ENCODE measurements around the gene SLC35G1. TPM values are rescaled to one million over a fixed set of nuclear protein-coding genes. Genes with fewer than 3 reads are reported as not detected.

Gene SLC35G1
- total and polyA plus RNA-seq, 5 experiments from 2014 or later = 2.3 to 6.4 (median 3.9) TPM

DNA sequence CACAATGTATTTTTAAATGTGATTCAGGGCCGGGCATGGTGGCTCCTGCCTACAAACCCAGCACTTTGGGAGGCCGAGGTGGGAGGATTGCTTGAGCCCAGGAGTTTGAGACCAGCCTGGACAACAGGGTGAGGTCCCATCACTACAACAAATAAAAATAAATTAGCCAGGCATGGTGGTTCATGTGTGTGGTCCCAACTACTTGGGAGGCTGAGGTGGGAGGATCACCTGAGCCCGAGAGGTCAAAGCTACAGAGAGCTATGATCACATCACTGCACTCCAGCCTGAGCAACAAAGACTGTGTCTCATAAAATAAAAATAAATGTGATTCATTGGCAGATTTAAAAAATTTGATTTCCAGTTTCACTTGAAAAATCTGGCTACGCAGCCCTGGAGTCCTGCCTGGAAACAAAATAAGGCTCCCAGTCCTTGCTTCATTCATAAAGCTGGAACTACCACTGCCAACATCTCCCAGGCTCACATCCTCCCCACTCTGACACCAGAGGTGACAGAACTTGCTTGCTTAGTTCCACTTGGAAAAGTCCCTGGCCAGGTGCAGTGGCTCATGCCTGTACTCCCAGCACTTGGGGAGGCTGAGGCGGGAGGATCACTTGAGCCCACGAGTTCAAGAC lies 27.9 kb upstream of the SLC35G1 start:
- Mint-ChIP-seq H3K4me3 (no peak overlapping the region), H3K27ac (no peak overlapping the region), H3K27me3 (peaks cover 8 to 27% (median 12%) of the 10 kb centered on the region in 5 donors), H3K9me3 (no peaks in the 10 kb centered on the region), H3K36me3 (no peaks in the 10 kb centered on the region), H3K4me1 (no peaks in the 10 kb centered on the region)
- ATAC-seq (no peak), DNase-seq (no peak)
- POLR2A ChIA-PET = no interaction called here

DNA sequence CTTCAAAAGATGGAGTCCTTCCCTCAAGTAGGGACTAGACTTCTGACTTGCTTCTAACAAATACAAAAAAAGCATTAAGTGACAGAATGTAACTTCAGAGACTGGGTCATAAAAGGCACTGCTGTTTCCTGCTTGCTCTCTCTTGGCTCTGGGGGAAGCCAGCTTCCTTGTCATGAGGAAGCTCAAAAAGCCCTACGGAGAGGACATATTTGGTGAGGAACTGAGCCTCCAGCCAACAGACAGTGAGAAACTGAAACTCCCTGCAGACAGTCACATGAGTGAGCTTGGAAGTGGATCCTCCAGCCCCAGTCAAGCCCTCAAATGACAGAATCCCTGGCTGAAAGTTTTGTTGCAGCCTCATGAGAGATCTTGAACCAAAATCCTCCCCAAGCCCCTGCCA lies 26.3 kb upstream of the SLC35G1 start:
- no peak overlapping the region for H3K27ac Mint-ChIP-seq

DNA sequence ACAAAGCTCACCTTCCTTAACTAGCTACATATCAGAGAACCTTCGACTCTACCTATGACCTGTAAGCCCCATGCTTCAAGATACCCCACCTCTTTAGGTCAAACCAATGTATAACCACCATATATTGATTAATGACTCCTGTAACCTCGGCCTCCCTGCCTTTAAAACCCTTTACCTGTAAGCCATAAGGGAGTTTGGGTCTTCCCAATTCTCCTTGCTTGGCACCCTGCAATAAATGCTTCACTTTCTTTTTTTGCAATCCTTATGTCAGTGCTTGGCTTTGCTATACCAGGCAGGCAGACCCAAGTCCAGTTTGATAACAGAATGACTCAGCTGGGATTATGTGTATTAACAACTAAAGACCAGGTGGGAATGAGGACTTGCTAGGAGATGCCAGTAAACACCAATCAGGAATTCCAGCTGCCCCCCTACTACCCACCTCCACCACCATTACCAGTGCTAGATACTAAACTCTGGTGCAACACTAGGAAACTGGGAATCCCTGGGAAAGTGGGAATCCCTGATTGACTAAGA lies 22.0 kb upstream of the SLC35G1 start:
- H3K4me1 Mint-ChIP-seq = no peaks in the 10 kb centered on the region
- DNase-seq (no peak), ATAC-seq (no peak)
- H3K27ac Mint-ChIP-seq = peak overlapping the region in 1 of 10 donors; percentile 20
- peaks cover 0 to 2% (median 0%) of the 10 kb centered on the region in 9 donors for H3K9me3 Mint-ChIP-seq
- no peaks in the 10 kb centered on the region for H3K36me3 Mint-ChIP-seq
- POLR2A ChIA-PET = no interaction called here
- H3K4me3 Mint-ChIP-seq = no peak overlapping the region
- peaks cover 29 to 74% (median 34%) of the 10 kb centered on the region in 5 donors for H3K27me3 Mint-ChIP-seq

More for the DNA sequence above, 26.3 kb upstream of the SLC35G1 start:
- DNase-seq (no peak), ATAC-seq (no peak)
- Mint-ChIP-seq H3K4me1 (no peaks in the 10 kb centered on the region), H3K27me3 (peaks cover 10 to 43% (median 19%) of the 10 kb centered on the region in 5 donors), H3K36me3 (no peaks in the 10 kb centered on the region), H3K4me3 (no peak overlapping the region), H3K9me3 (no peaks in the 10 kb centered on the region)
- POLR2A ChIA-PET = no interaction called here

DNA sequence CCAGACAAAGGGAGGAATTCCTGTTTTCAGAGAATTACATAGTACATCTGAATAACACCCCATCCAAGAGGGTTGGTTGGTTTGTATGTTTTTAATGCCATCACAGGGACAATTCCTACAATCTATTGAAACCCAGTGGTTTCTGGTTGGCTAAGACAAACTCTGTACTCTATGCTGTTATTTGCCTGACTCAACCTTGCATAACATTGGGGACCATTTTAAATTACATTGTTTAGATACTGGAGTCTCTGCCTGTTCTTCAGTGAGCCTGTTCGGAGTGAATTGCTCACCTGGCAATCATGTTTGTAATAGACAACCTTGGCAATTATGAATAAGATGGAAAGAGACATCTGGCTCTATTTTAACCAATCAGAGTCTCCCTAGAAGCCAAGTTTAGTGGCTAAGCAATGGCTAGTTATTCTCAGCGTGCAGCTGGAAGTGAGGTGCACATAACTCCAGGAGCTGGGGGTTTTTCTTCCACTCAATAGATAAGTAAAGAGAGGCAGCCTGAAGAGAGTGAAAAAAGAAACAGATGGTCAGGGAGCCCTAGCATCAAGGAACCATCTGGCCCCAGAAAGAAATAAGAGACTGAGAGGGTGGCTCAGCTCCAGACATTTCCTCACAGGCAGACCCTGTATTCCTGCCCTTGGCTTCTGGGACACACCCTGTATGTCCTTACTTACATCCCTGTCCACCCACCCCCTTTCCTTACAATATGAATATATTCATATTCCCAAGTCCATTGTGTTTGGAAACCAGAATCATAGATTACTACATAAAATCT lies 21.2 kb upstream of the SLC35G1 start:
- Mint-ChIP-seq H3K27ac (no peak overlapping the region), H3K4me1 (no peaks in the 10 kb centered on the region), H3K27me3 (peaks cover 25 to 67% (median 37%) of the 10 kb centered on the region in 5 donors), H3K36me3 (no peaks in the 10 kb centered on the region), H3K9me3 (peaks cover 0 to 2% (median 0%) of the 10 kb centered on the region in 9 donors), H3K4me3 (no peak overlapping the region)
- ATAC-seq (no peak), DNase-seq (no peak)
- POLR2A ChIA-PET = no interaction called here

DNA sequence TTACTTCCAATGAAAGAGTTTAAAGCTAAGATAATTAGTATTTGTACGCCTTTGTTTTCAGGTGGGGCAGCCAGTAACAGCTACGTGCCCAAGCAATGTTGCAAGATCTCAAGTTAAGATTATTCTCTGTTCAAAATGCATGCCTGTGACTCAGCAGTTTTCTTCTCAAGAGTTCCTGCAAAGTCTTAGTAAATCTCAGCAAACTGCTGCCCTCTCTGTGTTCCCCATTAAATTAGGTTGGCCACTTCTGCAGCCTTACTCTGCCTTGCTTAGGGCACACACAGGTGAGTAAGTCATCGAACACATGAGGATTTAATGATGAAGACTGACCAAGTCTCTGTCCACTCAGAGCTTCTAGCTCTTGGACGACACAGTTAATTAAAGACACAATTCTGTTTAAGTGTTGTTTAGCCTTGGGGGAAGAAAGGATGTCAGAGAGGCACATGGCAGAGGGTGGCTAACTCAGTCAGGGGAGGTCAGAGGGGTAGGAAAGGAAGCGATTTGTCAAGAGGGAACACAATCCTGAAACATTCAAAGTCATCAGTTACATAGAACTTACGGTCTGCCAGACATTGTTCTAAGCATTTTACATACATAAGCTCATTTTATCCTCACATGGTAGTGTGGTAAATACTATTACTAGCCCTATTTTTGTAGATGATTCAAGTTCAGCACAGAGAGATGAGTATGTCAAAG lies 20.2 kb upstream of the SLC35G1 start:
- Mint-ChIP-seq H3K4me3 (no peak overlapping the region), H3K4me1 (no peaks in the 10 kb centered on the region), H3K27ac (no peak overlapping the region), H3K36me3 (no peaks in the 10 kb centered on the region), H3K9me3 (peaks cover 0 to 2% (median 0%) of the 10 kb centered on the region in 9 donors), H3K27me3 (peaks cover 20 to 60% (median 33%) of the 10 kb centered on the region in 5 donors)
- POLR2A ChIA-PET = no interaction called here
- ATAC-seq (no peak), DNase-seq (no peak)

DNA sequence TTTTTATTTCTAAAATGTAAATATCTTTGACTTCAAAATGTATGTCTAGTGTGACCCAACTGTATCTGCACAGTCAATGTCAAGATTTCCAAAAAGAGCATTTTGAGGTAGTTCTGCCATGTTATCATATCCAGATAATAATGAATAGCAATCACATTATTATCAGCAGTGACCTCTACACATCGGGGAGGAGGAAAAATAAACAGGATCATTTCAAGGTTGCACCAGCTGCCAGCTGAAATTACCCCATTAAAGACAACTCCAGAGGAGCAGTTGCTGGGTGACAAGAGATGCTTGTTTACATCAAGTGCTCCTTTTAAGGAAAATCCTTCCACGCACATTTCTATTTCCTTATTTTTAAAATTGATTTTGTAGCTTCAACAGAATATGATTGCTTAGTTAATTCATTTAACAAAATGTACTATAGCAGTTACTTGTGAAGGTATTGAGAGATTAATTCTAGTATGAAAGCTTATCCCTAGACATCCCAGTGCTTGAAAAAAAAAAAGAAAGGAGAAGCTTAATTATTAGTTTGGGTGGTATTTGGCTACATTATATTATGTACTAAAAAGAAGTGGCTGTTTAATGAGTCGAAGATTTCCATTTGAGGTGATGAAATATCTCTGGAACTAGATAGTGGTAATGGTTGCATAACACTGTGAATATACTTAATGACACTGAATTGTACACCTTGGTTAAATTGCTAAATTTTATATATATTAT lies 19.3 kb upstream of the SLC35G1 start:
- Mint-ChIP-seq H3K27ac (no peak overlapping the region), H3K36me3 (no peaks in the 10 kb centered on the region), H3K4me3 (no peak overlapping the region), H3K4me1 (no peaks in the 10 kb centered on the region), H3K9me3 (peaks cover 0 to 2% (median 0%) of the 10 kb centered on the region in 9 donors), H3K27me3 (peaks cover 19 to 58% (median 33%) of the 10 kb centered on the region in 5 donors)
- POLR2A ChIA-PET = no interaction called here
- DNase-seq (no peak), ATAC-seq (no peak)

DNA sequence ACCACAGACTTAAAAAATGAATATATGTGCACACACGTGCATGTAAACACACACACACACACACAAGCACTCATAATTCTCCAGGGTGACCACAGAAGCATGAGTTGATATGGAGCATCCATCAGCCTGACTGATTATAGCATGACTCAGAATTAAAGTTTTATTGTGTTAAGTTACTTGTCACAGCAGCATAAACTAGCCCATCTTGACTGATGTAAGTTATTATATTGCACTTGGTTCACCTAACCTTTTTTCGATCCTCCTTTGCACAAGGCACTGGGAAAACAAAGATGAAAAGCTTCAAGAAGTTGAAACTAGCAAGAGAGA lies 18.8 kb upstream of the SLC35G1 start:
- no peak for DNase-seq
- H3K27ac Mint-ChIP-seq = no peak overlapping the region
- no peaks in the 10 kb centered on the region for H3K4me1 Mint-ChIP-seq
- peaks cover 19 to 58% (median 31%) of the 10 kb centered on the region in 5 donors for H3K27me3 Mint-ChIP-seq
- ATAC-seq = no peak
- POLR2A ChIA-PET = no interaction called here
- H3K4me3 Mint-ChIP-seq = no peak overlapping the region
- H3K9me3 Mint-ChIP-seq = peaks cover 0 to 2% (median 0%) of the 10 kb centered on the region in 9 donors
- H3K36me3 Mint-ChIP-seq = no peaks in the 10 kb centered on the region

DNA sequence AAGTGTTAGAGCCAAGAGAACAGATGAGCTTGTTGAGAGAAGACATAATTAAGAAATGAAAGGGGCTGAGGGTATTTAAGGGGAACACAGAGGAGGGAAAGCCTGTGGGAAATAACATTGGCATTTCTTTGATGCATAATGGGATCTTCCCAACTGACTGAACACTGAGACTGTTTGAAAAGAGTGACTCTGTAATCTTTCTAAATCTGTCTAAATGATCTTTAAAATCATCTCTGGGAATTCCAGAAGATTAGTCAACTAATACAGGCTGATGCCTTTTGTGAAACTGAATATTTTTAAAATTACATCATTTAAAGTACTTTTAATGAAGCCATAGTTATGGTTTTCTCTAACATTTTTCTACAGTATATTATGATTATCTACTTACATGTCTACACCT lies 17.4 kb upstream of the SLC35G1 start:
- POLR2A ChIA-PET = no interaction called here
- Mint-ChIP-seq H3K4me3 (no peak overlapping the region), H3K27me3 (peaks cover 21 to 47% (median 28%) of the 10 kb centered on the region in 5 donors), H3K27ac (no peak overlapping the region), H3K4me1 (no peaks in the 10 kb centered on the region), H3K9me3 (peaks cover 0 to 2% (median 0%) of the 10 kb centered on the region in 9 donors), H3K36me3 (no peaks in the 10 kb centered on the region)
- ATAC-seq (no peak), DNase-seq (no peak)

DNA sequence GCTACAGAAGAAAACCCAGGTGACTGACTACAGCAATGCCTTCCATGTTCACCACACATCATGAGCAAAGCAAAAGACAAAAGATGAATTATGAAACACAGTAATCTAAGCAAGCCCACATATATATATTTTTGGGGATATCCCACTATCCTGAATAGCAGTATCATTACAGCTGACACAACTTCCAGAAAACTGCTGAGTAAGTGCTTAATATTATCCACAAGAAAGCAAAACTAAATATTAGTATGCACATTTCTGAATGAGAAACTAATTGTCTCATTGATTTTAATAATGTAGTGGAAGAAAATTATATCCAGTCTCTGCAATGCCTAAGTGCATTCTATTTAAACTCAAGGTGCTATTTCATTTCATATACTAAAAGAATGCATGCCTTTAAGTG lies 14.5 kb upstream of the SLC35G1 start:
- H3K4me3 Mint-ChIP-seq = no peak overlapping the region
- no peaks in the 10 kb centered on the region for H3K4me1 Mint-ChIP-seq
- no peaks in the 10 kb centered on the region for H3K36me3 Mint-ChIP-seq
- peaks cover 0 to 4% (median 0%) of the 10 kb centered on the region in 9 donors for H3K9me3 Mint-ChIP-seq
- peaks cover 23 to 51% (median 30%) of the 10 kb centered on the region in 5 donors for H3K27me3 Mint-ChIP-seq
- POLR2A ChIA-PET = no interaction called here
- no peak overlapping the region for H3K27ac Mint-ChIP-seq
- ATAC-seq (no peak), DNase-seq (no peak)

DNA sequence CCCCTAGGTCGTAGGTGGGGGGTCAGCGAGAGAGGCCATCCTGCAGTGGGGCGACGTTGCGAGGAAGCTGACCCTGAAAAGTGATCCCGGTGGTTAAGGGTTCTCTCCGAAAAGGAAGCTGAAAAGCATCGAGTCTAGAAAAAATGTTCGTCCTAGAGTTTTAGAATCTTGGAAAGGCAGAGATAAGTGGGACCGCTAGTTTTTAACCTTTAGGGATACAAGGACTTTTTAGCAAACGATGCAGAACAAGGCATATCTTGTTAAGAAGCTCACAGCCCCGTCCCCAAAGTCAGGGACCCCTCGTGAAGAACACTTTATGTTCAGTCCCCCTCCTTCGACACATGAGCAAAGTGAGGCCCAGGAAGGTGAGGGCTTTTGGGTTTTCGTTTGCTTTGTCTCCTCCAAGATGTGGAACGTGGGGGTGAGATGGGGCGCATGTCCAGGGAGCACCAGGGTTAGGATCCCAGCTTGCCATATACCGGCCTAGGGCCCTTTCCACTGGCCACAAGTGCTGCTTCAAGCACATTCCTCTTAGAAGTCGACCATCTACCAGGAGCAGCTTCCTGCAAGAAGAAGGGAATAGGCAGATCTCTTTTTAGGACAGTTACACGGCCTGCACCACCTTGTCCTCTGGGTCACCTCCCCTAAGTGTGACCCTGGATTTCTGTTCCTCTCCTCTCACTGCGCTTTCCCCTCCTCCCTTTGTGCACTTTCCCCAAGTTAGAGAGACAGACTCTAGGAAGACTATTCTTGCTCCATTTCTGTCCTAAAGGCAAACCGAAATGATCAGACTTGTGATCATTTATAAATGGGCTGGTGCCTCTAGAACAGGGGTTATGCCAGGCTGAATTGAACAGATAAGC lies 969 bp downstream of the SLC35G1 start:
- Mint-ChIP-seq H3K4me1 (peaks cover 2 to 45% (median 37%) of the 10 kb centered on the region in 4 donors), H3K4me3 (peak overlapping the region; percentile 71 to 92 (median 86)), H3K27ac (peak overlapping the region in 9 of 10 donors; percentile 58 to 91 (median 86)), H3K36me3 (peaks cover 0 to 1% (median 0%) of the 10 kb centered on the region in 3 donors), H3K9me3 (no peaks in the 10 kb centered on the region), H3K27me3 (peaks cover 5 to 9% (median 8%) of the 10 kb centered on the region in 5 donors)
- ATAC-seq (no peak), DNase-seq (no peak)
- POLR2A ChIA-PET = interaction anchor here (0.7 to 1.6 kb wide), 3 partner anchors 12 to 192 kb away, joined by 3 to 5 read pairs (median 3); partner anchors contain the start of gene FRA10AC1

DNA sequence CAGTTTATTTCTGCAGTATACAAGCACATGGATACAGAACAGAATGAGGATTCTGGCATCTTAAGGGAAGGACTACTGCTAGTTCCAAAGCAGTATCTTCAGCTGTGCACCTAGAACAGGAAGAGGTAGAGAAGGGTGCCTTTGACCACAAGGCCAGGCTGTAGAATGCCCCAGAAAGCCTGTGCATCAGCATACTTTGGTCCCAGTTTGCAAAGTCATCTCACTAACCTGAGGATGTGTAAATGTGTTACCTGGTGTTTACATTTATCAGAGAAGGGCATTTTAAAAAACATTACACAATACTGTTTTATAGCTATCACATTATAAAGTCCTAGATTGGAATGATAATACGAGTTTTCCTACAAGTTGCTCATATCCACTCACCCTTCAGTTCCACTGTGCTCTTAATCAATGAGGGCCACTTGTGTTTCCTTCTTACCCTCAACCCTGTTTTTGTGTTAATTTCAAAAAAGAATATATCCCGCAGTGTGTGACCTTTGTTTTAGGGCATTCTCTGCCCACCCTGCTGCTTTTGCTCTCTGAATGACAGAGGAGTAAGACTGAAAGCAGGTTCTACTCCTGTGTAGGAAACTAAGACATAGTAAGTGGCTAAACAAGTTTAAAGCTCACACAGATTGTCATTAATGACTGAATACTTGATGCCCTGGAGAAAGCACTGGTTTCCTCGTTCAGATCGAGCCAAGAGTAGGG lies 3.4 kb downstream of the SLC35G1 start:
- POLR2A ChIA-PET = no interaction called here
- Mint-ChIP-seq H3K27me3 (peaks cover 0 to 4% (median 0%) of the 10 kb centered on the region in 5 donors), H3K36me3 (peaks cover 0 to 6% (median 0%) of the 10 kb centered on the region in 3 donors), H3K4me1 (peaks cover 2 to 45% (median 37%) of the 10 kb centered on the region in 4 donors), H3K9me3 (no peaks in the 10 kb centered on the region), H3K4me3 (peak overlapping the region in 1 of 10 donors; percentile 60), H3K27ac (no peak overlapping the region)
- DNase-seq = no peak
- no peak for ATAC-seq
